H1 (cell line): ENCODE measurements around the gene OSBPL5. TPM values are rescaled to one million over a fixed set of nuclear protein-coding genes. Genes with fewer than 3 reads are reported as not detected.
A peak's percentile ranks its signal among the peaks of the same experiment; 100 is the strongest.

ENCODE experiments used
- CTCF ChIA-PET: fragments of 300-600 bp; sonication (Branson Sonifier 250); formaldehyde crosslinking; loops from one replicate; lab custom pipeline; 2021; ENCODE audit not compliant: partially characterized antibody; lab: Charles Lee
- POLR2A ChIA-PET: fragments of 300-600 bp; sonication (Branson Sonifier 250); formaldehyde crosslinking; loops from one replicate; lab custom pipeline; 2021; ENCODE audit warnings: inconsistent platforms; ENCODE audit not compliant: partially characterized antibody; lab: Charles Lee
- DNase-seq, 2 experiments: peaks; one replicate each; pipeline versions ENCODE4 v3.0.0 to v3.0.0-alpha.2; 2010 to 2022; ENCODE audit warnings: low spot score in 2 of 2, low read depth in 1 of 2, mixed read lengths in 1 of 2
- FAIRE-seq: peaks from 2 replicates; lab custom pipeline; 2011; peaks lifted over from hg19 to GRCh38; lab: Jason Lieb, UNC
- H2AFZ ChIP-seq: 2 replicates; pipeline ENCODE4 v1.8.1; 2012; ENCODE audit warnings: low read length, inconsistent platforms
- H2AK5ac ChIP-seq: 2 replicates; pipeline ENCODE4 v1.6.1; 2013; ENCODE audit warnings: low read depth, low read length
- H2BK120ac ChIP-seq: replicated peaks from 2 replicates; pipeline ENCODE3; 2013; ENCODE audit warnings: low read depth, low read length, inconsistent platforms
- H2BK12ac ChIP-seq: 2 replicates; pipeline ENCODE4 v1.6.1; 2013; ENCODE audit warnings: low read depth, low read length
- H2BK15ac ChIP-seq: 2 replicates; pipeline ENCODE4 v1.6.1; 2013; ENCODE audit warnings: low read length
- H2BK20ac ChIP-seq: 2 replicates; pipeline ENCODE4 v1.6.1; 2013; ENCODE audit warnings: low read length
- H2BK5ac ChIP-seq: 2 replicates; pipeline ENCODE4 v1.6.1; 2013; ENCODE audit warnings: low read depth, low read length
- H3K14ac ChIP-seq: 2 replicates; pipeline ENCODE4 v1.6.1; 2013; ENCODE audit warnings: inconsistent platforms; ENCODE audit not compliant: insufficient read length
- H3K18ac ChIP-seq: 2 replicates; pipeline ENCODE4 v1.6.1; 2013; ENCODE audit warnings: low read length; ENCODE audit errors: extremely low read depth
- H3K23ac ChIP-seq: 2 replicates; pipeline ENCODE4 v1.6.1; 2013; ENCODE audit warnings: inconsistent platforms; ENCODE audit not compliant: insufficient read length
- H3K23me2 ChIP-seq: 2 replicates; pipeline ENCODE4 v1.6.1; 2013; ENCODE audit warnings: low read depth, low read length
- H3K27ac ChIP-seq: 2 replicates; pipeline ENCODE4 v1.6.1; 2011; ENCODE audit warnings: low read depth, low read length, inconsistent platforms
- H3K27me3 ChIP-seq, 4 experiments: replicated peaks in 1 of 4; 1 replicate in 1 of 4; 2 replicates in 3 of 4; pipeline versions ENCODE4 v1.6.1 to v1.8.1; 2011 to 2013; ENCODE audit warnings: low read length in 3 of 4, mild to moderate bottlenecking in 3 of 4, inconsistent platforms in 2 of 4, mixed read lengths in 2 of 4, moderate library complexity in 1 of 4; ENCODE audit not compliant: control insufficient read depth in 3 of 4, insufficient read depth in 3 of 4; ENCODE audit errors: extremely low read depth in 1 of 4
- H3K36me3 ChIP-seq, 4 experiments: 2 replicates each; pipeline versions ENCODE4 v1.6.1 to v1.8.1; 2011 to 2013; ENCODE audit warnings: mild to moderate bottlenecking in 4 of 4, low read length in 3 of 4, moderate library complexity in 2 of 4, control low read depth in 1 of 4, inconsistent platforms in 1 of 4; ENCODE audit not compliant: insufficient read depth in 4 of 4, control insufficient read depth in 2 of 4
- H3K4ac ChIP-seq: replicated peaks from 2 replicates; pipeline ENCODE3; 2013; ENCODE audit warnings: low read length, low read depth, mixed read lengths, inconsistent platforms; ENCODE audit not compliant: insufficient read length
- H3K4me1 ChIP-seq, 4 experiments: replicated peaks in 1 of 4; 1 replicate in 1 of 4; 2 replicates in 3 of 4; pipeline versions ENCODE4 v1.6.1 to v1.8.1; 2011 to 2013; ENCODE audit warnings: low read length in 3 of 4, inconsistent platforms in 2 of 4, mixed read lengths in 1 of 4; ENCODE audit not compliant: insufficient read depth in 4 of 4, control insufficient read depth in 3 of 4
- H3K4me2 ChIP-seq, 2 experiments: 2 replicates each; pipeline versions ENCODE4 v1.6.1 to v1.8.1; 2011 to 2013; ENCODE audit warnings: low read depth in 2 of 2, low read length in 2 of 2, control low read depth in 1 of 2, inconsistent platforms in 1 of 2, mild to moderate bottlenecking in 1 of 2; ENCODE audit not compliant: insufficient read depth in 1 of 2
- H3K4me3 ChIP-seq, 4 experiments: fragments of 200-600, 300-600 bp in 1 of 4; sonication (generic), shearing (Covaris generic), sonication (Bioruptor Twin) in 1 of 4; 2 replicates each; pipeline versions ENCODE4 v1.5.1 to v1.8.1; 2011 to 2016; ENCODE audit warnings: low read length in 4 of 4, low read depth in 3 of 4, control low read depth in 2 of 4, inconsistent platforms in 2 of 4, mild to moderate bottlenecking in 2 of 4, mixed read lengths in 1 of 4, moderate library complexity in 1 of 4; ENCODE audit not compliant: insufficient read depth in 2 of 4; ENCODE audit errors: extremely low read depth in 1 of 4
- H3K56ac ChIP-seq: replicated peaks from 2 replicates; pipeline ENCODE3; 2013; ENCODE audit warnings: low read depth, mild to moderate bottlenecking, mixed read lengths, low read length, inconsistent platforms; ENCODE audit not compliant: insufficient read length
- H3K79me1 ChIP-seq: 2 replicates; pipeline ENCODE4 v1.6.1; 2013; ENCODE audit warnings: low read depth, low read length, control low read depth
- H3K79me2 ChIP-seq, 2 experiments: 2 replicates each; pipeline versions ENCODE4 v1.6.1 to v1.8.1; 2012 to 2013; ENCODE audit warnings: low read length in 2 of 2, mild to moderate bottlenecking in 2 of 2, inconsistent platforms in 1 of 2; ENCODE audit not compliant: insufficient read depth in 2 of 2, control insufficient read depth in 1 of 2
- H3K9ac ChIP-seq, 4 experiments: replicated peaks in 1 of 4; 1 replicate in 1 of 4; 2 replicates in 3 of 4; pipeline versions ENCODE4 v1.6.1 to v1.8.1; 2011 to 2013; ENCODE audit warnings: low read depth in 3 of 4, low read length in 3 of 4, control low read depth in 2 of 4, mild to moderate bottlenecking in 2 of 4, moderate library complexity in 2 of 4, inconsistent platforms in 1 of 4; ENCODE audit errors: extremely low read depth in 1 of 4
- H3K9me3 ChIP-seq, 2 experiments: 2 replicates each; pipeline versions ENCODE4 v1.6.1 to v1.8.1; 2012 to 2013; ENCODE audit warnings: mild to moderate bottlenecking in 2 of 2, moderate library complexity in 2 of 2, control low read depth in 1 of 2, inconsistent platforms in 1 of 2, low read depth in 1 of 2, low read length in 1 of 2, mixed read lengths in 1 of 2; ENCODE audit not compliant: insufficient read depth in 2 of 2
- H4K20me1 ChIP-seq, 2 experiments: replicated peaks in 1 of 2; 2 replicates each; pipeline versions ENCODE3 to v1.8.1; 2011 to 2013; ENCODE audit warnings: inconsistent platforms in 2 of 2, low read length in 2 of 2, mild to moderate bottlenecking in 1 of 2; ENCODE audit not compliant: insufficient read depth in 2 of 2, control insufficient read depth in 1 of 2
- H4K5ac ChIP-seq: 2 replicates; pipeline ENCODE4 v1.6.1; 2013; ENCODE audit warnings: low read length, low read depth, mixed read lengths, inconsistent platforms; ENCODE audit not compliant: insufficient read length
- H4K8ac ChIP-seq: 2 replicates; pipeline ENCODE4 v1.8.0; 2013; ENCODE audit warnings: mild to moderate bottlenecking, moderate library complexity, low read length, inconsistent platforms; ENCODE audit not compliant: insufficient read depth; ENCODE audit errors: extremely low read depth
- H4K91ac ChIP-seq: replicated peaks from 2 replicates; pipeline ENCODE3; 2013; ENCODE audit warnings: low read length, mixed read lengths, inconsistent platforms; ENCODE audit not compliant: insufficient read length
- CEBPB ChIP-seq: IDR thresholded peaks from 2 replicates; pipeline ENCODE4 v1.6.1; 2012; ENCODE audit warnings: low read depth, low read length
- POU5F1 ChIP-seq: IDR thresholded peaks from 2 replicates; pipeline ENCODE4 v1.6.1; 2011; ENCODE audit warnings: low read depth, mild to moderate bottlenecking, low read length, moderate library complexity
- SIX5 ChIP-seq: IDR thresholded peaks from 2 replicates; pipeline ENCODE4 v1.6.1; 2011; ENCODE audit warnings: mild to moderate bottlenecking, low read depth, low read length
- WGBS, 2 experiments: shearing (Covaris generic) in 1 of 2; methylation state at CpG; one replicate each; pipeline versions ENCODE4 v1.1.6 to v1.1.7; 2013 to 2015; ENCODE audit warnings: low lambda C conversion rate in 2 of 2, mixed read lengths in 2 of 2, inconsistent platforms in 1 of 2, low coverage in 1 of 2, missing lambda C conversion rate in 1 of 2; ENCODE audit not compliant: insufficient replicate concordance in 2 of 2, insufficient coverage in 1 of 2, insufficient read length in 1 of 2; ENCODE audit errors: extremely low coverage in 1 of 2, missing lambda C conversion rate in 1 of 2; 5-methylcytosine and 5-hydroxymethylcytosine counted together
- polyA plus RNA-seq, 7 experiments: library from polyadenylated mRNA; depleted of rRNA in 3 of 7; stranded (reverse) in 5 of 7; unstranded in 2 of 7; fragments of >200 nt in 5 of 7; fragments of 200-250 nt in 2 of 7; gene quantifications; 1 replicate in 5 of 7; 2 replicates in 1 of 7; 4 replicates in 1 of 7; pipeline versions ENCODE4 v1.2.1 to v1.2.3, GENCODE V29; 2011 to 2013; ENCODE audit warnings: missing spikeins in 2 of 7, mixed read lengths in 2 of 7
- total RNA-seq: library from RNA; stranded (reverse); fragmentation: NEBNext Ultra II Directional; extraction: Animal tissue kit (Norgen Biotek cat#: 25700); gene quantifications from 2 replicates; pipeline ENCODE4 v1.2.1, GENCODE V29; 2021

The OSBPL5 gene
- total and polyA plus RNA-seq, 2 of the 8 experiments (the other 6 are each of a cell fraction or from before 2014, with no cell fraction given) = 3.4 to 9.9 TPM

DNA sequence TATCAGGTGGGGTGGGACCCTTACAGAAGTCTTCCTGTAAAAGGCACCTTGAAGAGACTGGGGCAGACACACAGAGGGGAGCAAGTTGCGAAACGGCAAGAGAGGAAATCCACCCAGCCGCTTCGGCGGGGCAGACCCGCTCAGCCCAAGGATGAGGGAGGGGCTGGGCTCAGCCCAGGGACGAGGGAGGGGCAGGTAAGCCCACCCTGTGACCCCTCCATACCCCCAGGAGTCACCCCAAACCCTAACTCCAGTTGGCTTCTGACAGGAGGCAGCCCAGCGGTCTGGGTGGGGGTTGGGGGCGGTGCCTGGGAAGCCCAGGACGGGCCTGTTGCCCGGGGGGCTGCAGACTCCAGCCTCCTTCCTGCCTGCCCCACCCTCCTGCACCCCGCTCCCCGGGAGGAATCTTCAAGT is 965 bp downstream of the OSBPL5 start:
- H3K27ac ChIP-seq = no peak overlapping the region
- H2BK15ac ChIP-seq = peak overlapping the region; percentile 95; the same call in 1 of the 2 replicates
- no peak overlapping the region for H4K5ac ChIP-seq
- H2BK120ac ChIP-seq = no peak overlapping the region
- peaks cover 3% of the 10 kb centered on the region for H3K79me1 ChIP-seq
- CTCF ChIA-PET = interaction anchor here (1.1 to 2.3 kb wide), 4 partner anchors 11 to 55 kb away, joined by 3 to 11 read pairs (median 3); no protein-coding TSS in a partner anchor
- peaks cover 0 to 7% of the 10 kb centered on the region in 2 experiments for H4K20me1 ChIP-seq
- H3K79me2 ChIP-seq = no peaks in the 10 kb centered on the region; a peak in 1 of 4 replicates
- H3K23ac ChIP-seq = no peak overlapping the region
- POLR2A ChIA-PET = no interaction called here
- no peak overlapping the region for H4K91ac ChIP-seq
- H2BK20ac ChIP-seq = 0 out of 2 replicates have a peak overlapping the region, but pooled peaks have one; percentile 6
- no peaks in the 10 kb centered on the region for H3K9me3 ChIP-seq
- peak overlapping the region; percentile 89 to 99 for H3K4me2 ChIP-seq
- peaks cover 8 to 36% (median 28%) of the 10 kb centered on the region in 4 experiments for H3K4me1 ChIP-seq
- DNase-seq (no peak), FAIRE-seq (no peak)
- peaks cover 0 to 42% (median 21%) of the 10 kb centered on the region in 4 experiments; a peak in 6 of 7 replicates for H3K27me3 ChIP-seq
- H4K8ac ChIP-seq = no peak overlapping the region
- H2BK5ac ChIP-seq = no peak overlapping the region
- no peaks in the 10 kb centered on the region for H3K36me3 ChIP-seq
- H3K56ac ChIP-seq = no peak overlapping the region
- no peak overlapping the region for H3K4ac ChIP-seq
- peaks cover 20% of the 10 kb centered on the region for H3K23me2 ChIP-seq
- H3K9ac ChIP-seq = no peak overlapping the region
- no peak for TF ChIP-seq SIX5
- TF ChIP-seq POU5F1 = no peak
- TF ChIP-seq CEBPB = peak; percentile 54
- 23% methylated on average over 7 of the region's 13 CpGs; no CpG with 5 or more reads in 1 of the 2 experiments for WGBS, 2 experiments
- peak overlapping the region; percentile 49 to 68 (median 54) for H3K4me3 ChIP-seq
- peak overlapping the region; percentile 97; the same call in 1 of the 2 replicates for H2BK12ac ChIP-seq
- no peak overlapping the region for H2AFZ ChIP-seq
- H3K14ac ChIP-seq = no peak overlapping the region
- H2AK5ac ChIP-seq = no peak overlapping the region
- H3K18ac ChIP-seq = peak overlapping the region; percentile 48
